GM21737 (cell line): ENCODE measurements around the gene ADGRE1.

Experiments used
- ATAC-seq: cut with Tn5 transposase; IDR thresholded peaks from one replicate; pipeline ENCODE4 v1.9.1; 2021; ENCODE audit warnings: mild to moderate bottlenecking, moderate library complexity; ENCODE audit not compliant: unreplicated experiment

Gene ADGRE1

DNA sequence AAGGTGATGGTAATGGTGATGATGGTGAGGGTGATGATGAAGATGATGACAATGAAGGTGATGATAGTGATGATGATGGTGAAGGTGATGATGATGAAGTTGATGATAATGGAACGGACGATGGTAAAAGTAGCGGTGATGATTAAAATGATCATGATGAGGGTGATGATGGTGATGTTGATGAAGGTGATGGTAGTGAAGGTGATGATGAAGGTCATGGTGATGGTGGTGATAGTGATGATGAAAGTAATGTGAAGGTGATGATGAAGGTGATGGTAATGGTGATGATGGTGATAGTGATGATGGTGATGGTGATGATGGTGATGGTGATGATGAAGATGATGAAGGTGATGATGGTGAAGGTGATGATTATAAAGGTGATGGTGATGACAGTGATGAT, 67.7 kb downstream of the ADGRE1 start:
- ATAC-seq = no peak

DNA sequence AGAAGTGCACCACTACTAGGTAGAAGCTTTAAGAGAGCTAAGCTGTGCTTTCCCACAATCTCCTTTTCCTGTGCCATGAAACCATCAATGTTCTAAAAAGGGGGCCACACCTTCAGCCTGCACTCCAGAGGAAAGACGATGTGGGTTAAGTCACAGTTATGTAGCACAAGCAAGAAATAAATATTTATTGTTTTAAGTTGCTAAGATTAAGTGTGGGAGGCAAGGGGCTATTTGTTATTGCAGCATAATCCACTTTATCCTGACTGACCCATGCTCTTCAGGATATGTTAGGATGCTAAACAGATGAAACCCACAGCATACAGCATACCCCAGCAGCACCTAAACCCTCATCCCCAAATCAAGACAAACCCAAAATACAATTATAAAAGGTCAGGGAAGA, 69.2 kb downstream of the ADGRE1 start:
- no peak for ATAC-seq

DNA sequence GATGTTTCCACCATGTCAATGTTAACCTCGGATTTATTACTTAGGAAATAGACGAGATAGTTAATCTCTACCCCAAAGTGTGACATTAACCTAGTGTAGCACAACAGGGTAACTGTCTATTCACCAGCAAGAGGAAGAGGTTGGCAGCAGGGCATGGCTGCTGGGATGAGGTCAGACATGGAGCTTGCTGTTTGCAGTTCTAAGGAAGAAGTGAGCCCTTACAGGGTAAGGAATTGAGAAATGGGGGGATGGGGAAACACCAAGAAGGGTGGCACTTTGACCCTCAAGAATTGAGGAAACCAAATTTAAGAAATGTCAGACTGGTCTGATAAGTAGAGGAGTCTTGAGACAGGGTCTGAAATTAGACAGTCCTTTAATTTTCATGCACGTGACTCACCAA, 71.4 kb downstream of the ADGRE1 start:
- ATAC-seq = no peak

DNA sequence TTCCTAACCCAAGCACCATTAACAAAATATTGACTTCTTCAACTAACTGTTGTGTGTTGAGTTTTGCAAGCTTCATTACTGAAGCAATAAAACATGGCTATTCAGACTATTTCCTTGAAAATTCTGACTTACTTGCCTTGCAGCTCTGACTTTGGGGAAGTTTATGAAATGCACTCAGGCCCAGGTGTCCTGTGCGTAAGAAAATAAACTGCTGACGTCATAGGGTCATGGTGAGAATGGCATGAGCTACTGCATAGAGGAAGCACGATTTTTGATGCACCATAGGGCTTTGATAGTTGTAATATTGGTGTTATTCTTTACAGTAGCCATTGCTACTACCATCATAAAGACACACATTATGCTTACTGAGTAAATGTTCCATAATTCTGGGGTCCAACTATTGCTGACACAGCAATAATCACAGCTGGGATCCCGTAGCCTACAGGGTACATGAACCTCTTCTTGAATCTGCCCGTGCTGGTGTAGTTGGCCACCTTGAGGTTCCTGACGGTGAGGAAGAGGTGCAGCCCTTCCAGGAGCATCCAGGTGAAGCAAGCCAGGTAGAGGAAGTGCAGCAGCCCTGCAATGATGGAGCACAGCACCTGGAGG, 76.0 kb downstream of the ADGRE1 start:
- ATAC-seq = no peak

DNA sequence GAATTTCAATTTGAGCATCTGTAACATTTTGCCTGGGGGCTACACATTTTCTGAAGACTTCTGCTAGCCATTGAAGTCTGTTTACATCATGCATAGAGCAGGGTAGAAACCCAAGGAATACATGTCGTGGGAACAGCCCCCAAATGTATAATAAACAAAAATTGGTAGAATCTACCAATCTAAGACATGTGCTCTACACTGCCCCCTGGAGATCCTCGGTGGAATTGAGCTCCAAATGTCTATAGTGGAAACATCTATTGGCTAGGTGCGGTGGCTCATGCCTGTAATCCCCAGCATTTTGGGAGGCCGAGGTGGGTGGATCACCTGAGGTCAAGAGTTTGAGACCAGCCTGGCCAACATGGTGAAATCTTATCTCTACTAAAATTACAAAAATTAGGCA, 76.6 kb downstream of the ADGRE1 start:
- ATAC-seq = no peak

DNA sequence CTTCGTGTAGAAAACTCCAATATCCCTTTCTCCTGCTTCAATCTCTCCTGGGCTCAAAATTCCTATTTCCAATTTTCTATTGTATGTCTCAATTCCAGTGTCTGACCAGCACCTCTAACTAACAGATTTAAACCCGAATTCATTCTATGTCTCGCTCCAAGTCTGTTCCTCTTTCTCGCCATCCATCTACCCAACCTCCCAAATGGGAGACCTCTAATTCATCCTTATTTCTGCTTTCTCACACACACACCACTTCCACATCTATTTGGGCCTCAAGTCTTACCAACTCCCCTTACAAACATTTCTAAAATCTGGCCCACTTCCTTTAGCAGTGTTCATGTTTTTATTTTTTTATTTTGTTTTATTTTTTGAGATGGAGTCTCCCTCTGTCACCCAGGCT, 80.6 kb downstream of the ADGRE1 start:
- ATAC-seq = no peak

DNA sequence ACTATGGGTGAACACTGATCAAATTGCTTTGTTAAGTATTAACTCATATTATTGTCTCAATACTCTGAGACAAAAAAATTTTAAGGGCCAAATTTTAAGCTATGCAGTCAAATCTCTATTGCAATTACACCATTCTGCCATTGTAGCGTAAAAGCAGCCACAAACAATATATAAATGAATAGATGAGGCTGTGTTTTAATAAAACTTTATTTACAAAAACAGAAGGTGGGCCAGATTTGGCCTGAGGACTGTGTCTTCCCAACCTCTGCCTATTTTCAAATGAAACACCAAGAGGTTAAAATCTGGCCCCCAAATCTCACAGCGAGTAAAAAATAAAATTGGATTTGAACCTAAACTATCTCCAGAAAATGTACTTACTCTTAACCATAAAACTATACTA, 82.1 kb downstream of the ADGRE1 start:
- ATAC-seq = no peak

DNA sequence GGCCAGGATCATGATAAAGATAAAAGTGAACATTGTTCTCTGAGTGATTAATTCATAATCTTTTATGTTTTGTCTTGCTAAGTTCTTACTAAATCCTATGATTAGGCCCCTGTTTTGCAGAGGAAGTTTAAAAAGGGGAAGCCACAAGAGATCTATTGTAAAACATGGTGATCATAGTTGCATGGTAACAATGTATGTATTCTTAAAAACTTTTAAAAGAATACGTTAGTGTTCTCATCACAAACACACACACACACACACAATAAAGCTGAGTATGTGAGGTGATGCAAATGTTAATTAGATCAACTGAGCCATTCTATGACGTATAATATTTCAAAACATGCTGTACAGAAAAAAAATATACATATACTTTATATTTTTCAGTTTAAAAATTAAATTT, 82.6 kb downstream of the ADGRE1 start:
- no peak for ATAC-seq

DNA sequence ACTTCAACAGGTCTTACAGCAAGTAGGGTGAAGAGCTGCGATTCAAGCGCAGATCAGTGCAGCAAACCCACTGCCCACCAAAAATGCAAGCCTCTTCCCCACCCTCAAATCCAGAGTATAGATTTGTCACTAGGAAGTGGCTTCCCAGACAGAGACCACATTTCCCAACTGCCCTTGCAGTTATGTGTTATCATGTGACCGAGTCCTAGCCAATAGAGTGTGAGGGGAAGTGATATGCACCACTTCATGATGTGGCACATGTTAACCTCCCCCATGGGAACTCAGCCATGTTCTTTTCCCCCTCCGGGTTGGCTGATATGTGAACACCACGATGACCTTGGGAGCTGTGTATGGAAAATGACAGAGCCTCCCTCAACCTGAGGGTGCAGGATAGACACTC, 83.1 kb downstream of the ADGRE1 start:
- no peak for ATAC-seq

DNA sequence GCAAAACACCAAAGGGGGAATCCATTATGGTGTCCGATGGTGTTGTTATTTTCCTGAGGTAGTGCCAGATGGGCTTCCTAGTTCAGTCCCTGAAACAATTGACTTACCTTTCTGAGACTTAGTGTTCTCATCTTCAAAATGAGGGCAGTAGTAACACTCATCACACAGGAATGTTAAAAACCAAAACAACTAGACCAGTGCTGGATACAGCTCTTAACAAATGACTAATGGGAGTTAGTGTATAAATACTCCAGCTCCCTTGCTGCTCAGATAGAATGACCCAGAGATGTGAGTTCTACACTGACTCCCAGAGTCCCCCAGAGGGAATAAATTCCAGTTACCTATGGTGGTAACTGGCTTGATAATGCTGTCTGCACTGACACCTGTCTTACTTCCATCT, 84.0 kb downstream of the ADGRE1 start:
- ATAC-seq = no peak

DNA sequence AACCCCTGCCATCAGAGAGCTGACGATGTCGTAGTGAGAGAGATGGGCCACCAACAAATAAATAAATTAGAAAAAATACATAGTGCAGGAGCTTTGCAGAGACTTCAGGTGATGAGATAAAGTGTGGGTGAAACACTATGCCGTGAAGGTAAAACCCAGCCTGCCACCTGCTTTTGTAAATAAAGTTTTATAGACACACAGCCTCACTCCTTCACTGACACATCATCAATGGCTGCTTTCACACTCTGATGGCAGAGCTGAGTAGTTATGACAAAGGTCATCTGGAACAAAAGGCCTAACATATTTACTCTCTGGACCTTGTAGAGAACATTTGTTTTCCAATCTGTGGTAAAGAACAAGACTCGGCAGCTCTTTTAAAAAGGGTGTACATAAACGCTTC, 88.8 kb downstream of the ADGRE1 start:
- no peak for ATAC-seq

DNA sequence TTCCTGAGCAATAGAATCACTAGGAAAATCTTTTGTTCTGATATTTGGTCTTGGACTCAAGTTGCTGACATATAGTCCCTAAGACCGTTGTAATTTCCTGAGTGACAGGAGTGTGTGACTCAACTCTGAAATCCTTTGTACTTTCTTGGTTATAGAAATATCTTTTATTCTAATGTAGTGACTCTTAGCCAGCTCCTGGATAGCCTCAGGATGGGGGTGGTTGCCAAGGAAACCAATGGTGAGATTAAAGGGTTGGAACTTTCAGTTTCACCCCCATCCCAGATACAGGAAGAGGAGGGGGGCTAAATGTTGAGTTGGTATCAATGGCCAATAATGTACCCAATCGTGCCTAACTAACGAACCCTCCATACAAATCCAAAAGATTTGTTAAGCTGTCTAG, 92.0 kb downstream of the ADGRE1 start:
- no peak for ATAC-seq

DNA sequence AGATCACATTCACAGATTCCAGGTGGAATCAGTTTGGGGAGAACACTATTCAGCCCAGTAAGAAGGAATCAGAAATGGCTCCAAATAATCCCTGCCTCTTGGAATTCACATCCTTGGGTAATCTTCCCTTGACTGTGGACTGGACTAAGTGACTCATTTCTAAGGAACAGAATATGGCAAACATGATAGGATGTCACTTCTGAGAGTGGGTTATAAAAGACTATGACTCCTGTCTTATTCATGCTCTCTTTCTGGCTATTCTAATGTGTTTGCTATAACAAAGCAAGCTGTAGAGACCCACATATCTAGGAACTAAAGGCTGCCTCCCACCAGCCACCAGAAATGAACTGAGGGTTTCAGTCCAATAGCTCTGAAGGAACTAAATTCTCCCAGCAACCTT, 96.1 kb downstream of the ADGRE1 start:
- no peak for ATAC-seq

DNA sequence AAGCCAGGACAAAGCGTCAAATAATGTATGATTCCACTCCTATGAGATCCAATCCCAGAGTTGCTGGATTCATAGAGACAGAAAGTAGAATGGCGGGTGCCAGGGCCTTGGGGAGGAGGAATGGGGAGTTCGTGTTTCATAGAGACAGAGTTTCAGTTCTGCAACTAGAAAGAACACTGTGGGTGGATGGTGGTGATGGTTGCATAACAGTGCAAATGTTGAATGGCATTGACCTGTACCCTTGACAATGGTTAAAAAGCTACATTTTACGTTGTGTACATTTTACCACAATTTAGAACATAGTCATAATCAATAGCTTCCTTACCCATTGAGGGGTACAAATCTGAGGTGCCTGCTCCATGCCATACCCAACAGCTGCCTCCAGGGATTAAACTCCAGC, 100.5 kb downstream of the ADGRE1 start:
- no peak for ATAC-seq

DNA sequence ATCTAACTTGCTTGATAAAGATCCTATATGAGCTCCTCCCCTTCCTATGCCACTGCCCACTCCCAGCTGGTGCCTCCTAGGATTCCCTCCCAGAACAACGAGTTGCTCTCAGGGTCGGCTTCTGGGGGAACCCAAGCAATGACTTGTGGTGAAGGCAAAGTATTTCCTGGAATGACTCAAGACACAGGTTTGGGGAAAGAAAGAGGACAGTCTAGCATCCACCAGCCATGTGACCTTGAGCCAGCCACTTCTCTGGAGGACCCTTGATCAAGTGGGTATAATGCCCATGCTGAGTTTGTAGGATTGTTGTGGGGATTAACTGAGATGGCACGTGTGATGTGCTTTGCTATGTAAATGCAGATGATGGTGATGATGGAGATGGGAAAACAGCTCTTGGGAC, 100.9 kb downstream of the ADGRE1 start:
- ATAC-seq = no peak
